Measurements from ENCODE around the gene HEPH. TPM values are rescaled to one million over a fixed set of nuclear protein-coding genes. Genes with fewer than 3 reads are reported as not detected.
"Not testable (repeated sequence)": the region's sequence is repeated elsewhere in the genome, so short reads cannot be mapped to it uniquely, and the experiment has no call there.

Gene HEPH
- total RNA-seq, 2 donors from 2014 or later: 45.5 to 61.5 TPM

- no peak overlapping the region for H3K27ac ChIP-seq
- H3K36me3 ChIP-seq: no peaks in the 10 kb centered on the region
- no peaks in the 10 kb centered on the region for H3K4me1 ChIP-seq
- no peak overlapping the region for H3K4me3 ChIP-seq
- TF ChIP-seq, protein P1, sequence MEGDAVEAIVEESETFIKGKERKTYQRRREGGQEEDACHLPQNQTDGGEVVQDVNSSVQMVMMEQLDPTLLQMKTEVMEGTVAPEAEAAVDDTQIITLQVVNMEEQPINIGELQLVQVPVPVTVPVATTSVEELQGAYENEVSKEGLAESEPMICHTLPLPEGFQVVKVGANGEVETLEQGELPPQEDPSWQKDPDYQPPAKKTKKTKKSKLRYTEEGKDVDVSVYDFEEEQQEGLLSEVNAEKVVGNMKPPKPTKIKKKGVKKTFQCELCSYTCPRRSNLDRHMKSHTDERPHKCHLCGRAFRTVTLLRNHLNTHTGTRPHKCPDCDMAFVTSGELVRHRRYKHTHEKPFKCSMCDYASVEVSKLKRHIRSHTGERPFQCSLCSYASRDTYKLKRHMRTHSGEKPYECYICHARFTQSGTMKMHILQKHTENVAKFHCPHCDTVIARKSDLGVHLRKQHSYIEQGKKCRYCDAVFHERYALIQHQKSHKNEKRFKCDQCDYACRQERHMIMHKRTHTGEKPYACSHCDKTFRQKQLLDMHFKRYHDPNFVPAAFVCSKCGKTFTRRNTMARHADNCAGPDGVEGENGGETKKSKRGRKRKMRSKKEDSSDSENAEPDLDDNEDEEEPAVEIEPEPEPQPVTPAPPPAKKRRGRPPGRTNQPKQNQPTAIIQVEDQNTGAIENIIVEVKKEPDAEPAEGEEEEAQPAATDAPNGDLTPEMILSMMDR (IDR thresholded peaks at IDR 0.05): no peak
- no peak for DNase-seq (ENCODE audit: low spot score)
- H3K27me3 ChIP-seq: no peaks in the 10 kb centered on the region
- H3K9me3 ChIP-seq: peaks cover 0 to 12% of the 10 kb centered on the region in 2 donors
Measured at GRCh38 chrX:66233209-66233608, 69.2 kb downstream of the HEPH start.

DNA sequence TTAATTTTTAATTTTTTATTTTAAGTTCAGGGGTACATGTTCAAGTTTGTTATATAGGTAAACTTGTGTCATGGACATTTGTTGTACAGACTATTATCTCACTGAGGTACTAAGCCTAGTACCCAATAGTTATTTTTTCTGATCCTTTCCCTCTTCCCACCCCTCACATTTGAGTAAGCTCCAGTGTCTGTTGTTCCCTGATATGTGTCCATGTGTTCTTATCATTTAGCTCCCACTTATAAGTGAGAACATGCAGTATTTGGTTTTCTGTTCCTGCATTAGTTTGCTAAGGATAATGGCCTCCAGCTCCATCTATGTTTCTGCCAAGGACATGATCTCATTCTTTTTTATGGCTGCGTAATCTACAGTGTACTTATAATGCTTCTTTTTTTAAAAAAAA lies 69.9 kb downstream of the HEPH start:
- not testable (repeated sequence) for H3K4me3 ChIP-seq; H3K36me3 ChIP-seq; DNase-seq (ENCODE audit: low spot score); H3K27ac ChIP-seq; H3K4me1 ChIP-seq; H3K27me3 ChIP-seq
- H3K9me3 ChIP-seq: peaks cover 0 to 12% of the 10 kb centered on the region in 2 donors

GRCh38 chrX:66255359-66255967 lies 91.4 kb downstream of the HEPH start:
- no peaks in the 10 kb centered on the region for H3K4me1 ChIP-seq
- H3K27me3 ChIP-seq: no peaks in the 10 kb centered on the region
- H3K27ac ChIP-seq: no peak overlapping the region
- DNase-seq (ENCODE audit: low spot score): no peak
- no peaks in the 10 kb centered on the region for H3K36me3 ChIP-seq
- TF ChIP-seq, protein P1 (IDR thresholded peaks at IDR 0.05): no peak
- peaks cover 0 to 7% of the 10 kb centered on the region in 2 donors for H3K9me3 ChIP-seq
- H3K4me3 ChIP-seq: no peak overlapping the region

- peaks cover 8% of the 10 kb centered on the region for H3K36me3 ChIP-seq
- no peak for DNase-seq (ENCODE audit: low spot score)
Measured at GRCh38 chrX:66262807-66263206, 98.8 kb downstream of the HEPH start.

More at GRCh38 chrX:66262807-66263206, 98.8 kb downstream of the HEPH start:
- Histone ChIP-seq H3K27me3 (no peaks in the 10 kb centered on the region), H3K4me3 (no peak overlapping the region), H3K27ac (no peak overlapping the region), H3K4me1 (no peaks in the 10 kb centered on the region), H3K9me3 (no peaks in the 10 kb centered on the region)
- TF ChIP-seq, protein P1 (IDR thresholded peaks at IDR 0.05): no peak

Other genes with a start within 250 kb of the HEPH start
- 10 to 100 TPM; 28.0 to 71.6 TPM for gene VSIG4, start 124.2 kb upstream of the HEPH start, total RNA-seq